Measurements from ENCODE around the gene GABRP. TPM values are rescaled to one million over a fixed set of nuclear protein-coding genes. Genes with fewer than 3 reads are reported as not detected.

GABRP gene
- polyA plus RNA-seq, 3 donors = not detected

DNA sequence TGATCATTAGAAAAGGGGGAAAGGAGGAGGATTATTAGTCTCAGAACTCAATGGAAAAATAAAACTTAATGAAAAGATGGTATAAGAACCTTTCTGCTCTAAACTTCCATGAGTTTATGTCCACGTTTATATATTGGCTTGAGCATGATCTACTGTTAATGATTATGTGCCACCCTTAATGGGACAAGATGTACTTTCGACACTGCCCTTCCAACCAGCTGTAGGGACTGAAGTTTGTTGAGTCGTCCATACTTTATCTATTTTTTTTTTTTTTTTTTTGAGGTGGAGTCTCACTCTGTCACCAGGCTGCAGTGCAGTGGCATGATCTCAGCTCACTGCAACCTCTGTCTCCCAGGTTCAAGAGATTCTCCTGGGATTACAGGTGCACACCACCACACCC lies 25.0 kb upstream of the GABRP start:
- TF ChIP-seq, protein P1, sequence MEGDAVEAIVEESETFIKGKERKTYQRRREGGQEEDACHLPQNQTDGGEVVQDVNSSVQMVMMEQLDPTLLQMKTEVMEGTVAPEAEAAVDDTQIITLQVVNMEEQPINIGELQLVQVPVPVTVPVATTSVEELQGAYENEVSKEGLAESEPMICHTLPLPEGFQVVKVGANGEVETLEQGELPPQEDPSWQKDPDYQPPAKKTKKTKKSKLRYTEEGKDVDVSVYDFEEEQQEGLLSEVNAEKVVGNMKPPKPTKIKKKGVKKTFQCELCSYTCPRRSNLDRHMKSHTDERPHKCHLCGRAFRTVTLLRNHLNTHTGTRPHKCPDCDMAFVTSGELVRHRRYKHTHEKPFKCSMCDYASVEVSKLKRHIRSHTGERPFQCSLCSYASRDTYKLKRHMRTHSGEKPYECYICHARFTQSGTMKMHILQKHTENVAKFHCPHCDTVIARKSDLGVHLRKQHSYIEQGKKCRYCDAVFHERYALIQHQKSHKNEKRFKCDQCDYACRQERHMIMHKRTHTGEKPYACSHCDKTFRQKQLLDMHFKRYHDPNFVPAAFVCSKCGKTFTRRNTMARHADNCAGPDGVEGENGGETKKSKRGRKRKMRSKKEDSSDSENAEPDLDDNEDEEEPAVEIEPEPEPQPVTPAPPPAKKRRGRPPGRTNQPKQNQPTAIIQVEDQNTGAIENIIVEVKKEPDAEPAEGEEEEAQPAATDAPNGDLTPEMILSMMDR (IDR thresholded peaks at IDR 0.05) = no peak
- no peak overlapping the region for H3K4me3 ChIP-seq (replicated peaks in 1 of 3; ENCODE audit: low read depth in 2 of 3, low read length in 3 of 3)
- Mint-ChIP-seq H3K9me3 (peaks cover 0 to 4% (median 0%) of the 10 kb centered on the region in 7 donors), H3K4me1 (peaks cover 3% of the 10 kb centered on the region), H3K27me3 (ENCODE audit: low read depth in 3 of 3) (peaks cover 5 to 13% (median 6%) of the 10 kb centered on the region in 3 donors), H3K4me3 (no peak overlapping the region), H3K27ac (no peak overlapping the region), H3K36me3 (no peaks in the 10 kb centered on the region)
- H3K9ac ChIP-seq (ENCODE audit: insufficient read depth, low read length, poor library complexity, severe bottlenecking) = no peak overlapping the region
- H3K27ac ChIP-seq (ENCODE audit: low read depth in 1 of 2, low read length in 2 of 2) = no peak overlapping the region
- H3K79me2 ChIP-seq (ENCODE audit: insufficient read depth, low read length) = no peaks in the 10 kb centered on the region
- no peak overlapping the region for H3K4me2 ChIP-seq (replicated peaks; ENCODE audit: extremely low read depth, low read length, poor library complexity, severe bottlenecking)
- H3K9me3 ChIP-seq (replicated peaks in 1 of 2; ENCODE audit: control insufficient read depth in 1 of 2, insufficient read depth in 1 of 2, low read length in 2 of 2) = no peaks in the 10 kb centered on the region
- no peaks in the 10 kb centered on the region for H4K20me1 ChIP-seq (ENCODE audit: insufficient read depth, low read length)
- H2AFZ ChIP-seq (ENCODE audit: insufficient read depth, low read depth, low read length, poor library complexity, severe bottlenecking) = no peak overlapping the region
- H3K4me1 ChIP-seq (ENCODE audit: control insufficient read depth in 1 of 2, insufficient read depth in 2 of 2, low read length in 2 of 2) = no peaks in the 10 kb centered on the region
- WGBS (ENCODE audit: insufficient coverage) = no CpG with 5 or more reads among the region's 3 CpGs
- no peak for DNase-seq
- no peaks in the 10 kb centered on the region for H3K36me3 ChIP-seq (replicated peaks in 1 of 2; ENCODE audit: control insufficient read depth in 1 of 2, insufficient read depth in 2 of 2, low read length in 2 of 2)
- H3K27me3 ChIP-seq (ENCODE audit: control insufficient read depth in 2 of 2, insufficient read depth in 2 of 2, low read length in 2 of 2) = no peaks in the 10 kb centered on the region
- intact Hi-C loops (cut with micrococcal nuclease) = no loop called here

DNA sequence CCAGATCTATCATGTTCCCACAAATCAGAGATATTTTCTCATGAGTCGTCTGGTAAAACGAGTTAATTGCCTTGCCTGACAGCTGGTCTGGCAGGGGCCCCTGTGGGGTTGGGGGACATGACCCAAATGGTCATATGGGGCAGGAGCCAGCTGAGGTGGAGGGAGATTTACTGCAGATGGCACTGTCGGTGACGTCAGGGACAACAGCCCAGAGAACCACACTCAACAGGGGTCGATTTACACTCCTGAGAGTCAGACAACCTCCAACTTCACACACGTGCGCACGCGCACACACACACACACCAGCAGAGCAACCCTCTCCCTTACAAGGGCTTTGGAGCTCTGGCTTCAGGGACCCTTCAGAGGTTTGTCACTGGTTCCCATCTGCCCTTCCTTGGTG lies 23.4 kb upstream of the GABRP start:
- no peak overlapping the region for H3K4me3 Mint-ChIP-seq
- H3K9me3 Mint-ChIP-seq = peaks cover 0 to 4% (median 0%) of the 10 kb centered on the region in 7 donors
- peaks cover 5 to 8% (median 6%) of the 10 kb centered on the region in 3 donors for H3K27me3 Mint-ChIP-seq (ENCODE audit: low read depth in 3 of 3)
- H3K4me3 ChIP-seq (replicated peaks in 1 of 3; ENCODE audit: low read depth in 2 of 3, low read length in 3 of 3) = no peak overlapping the region
- no peak overlapping the region for H3K27ac ChIP-seq (ENCODE audit: low read depth in 1 of 2, low read length in 2 of 2)
- TF ChIP-seq, protein P1 (IDR thresholded peaks at IDR 0.05) = no peak
- H3K36me3 Mint-ChIP-seq = no peaks in the 10 kb centered on the region
- no peak for DNase-seq
- H3K9ac ChIP-seq (ENCODE audit: insufficient read depth, low read length, poor library complexity, severe bottlenecking) = no peak overlapping the region
- H3K4me1 Mint-ChIP-seq = peaks cover 3% of the 10 kb centered on the region
- no peaks in the 10 kb centered on the region for H3K79me2 ChIP-seq (ENCODE audit: insufficient read depth, low read length)
- H3K36me3 ChIP-seq (replicated peaks in 1 of 2; ENCODE audit: control insufficient read depth in 1 of 2, insufficient read depth in 2 of 2, low read length in 2 of 2) = no peaks in the 10 kb centered on the region
- H3K27me3 ChIP-seq (ENCODE audit: control insufficient read depth in 2 of 2, insufficient read depth in 2 of 2, low read length in 2 of 2) = no peaks in the 10 kb centered on the region
- intact Hi-C loops (cut with micrococcal nuclease) = no loop called here
- no peak overlapping the region for H3K4me2 ChIP-seq (replicated peaks; ENCODE audit: extremely low read depth, low read length, poor library complexity, severe bottlenecking)
- H3K9me3 ChIP-seq (replicated peaks in 1 of 2; ENCODE audit: control insufficient read depth in 1 of 2, insufficient read depth in 1 of 2, low read length in 2 of 2) = no peaks in the 10 kb centered on the region
- H4K20me1 ChIP-seq (ENCODE audit: insufficient read depth, low read length) = no peaks in the 10 kb centered on the region
- H3K4me1 ChIP-seq (ENCODE audit: control insufficient read depth in 1 of 2, insufficient read depth in 2 of 2, low read length in 2 of 2) = no peaks in the 10 kb centered on the region
- WGBS (ENCODE audit: insufficient coverage) = 96% methylated on average over 5 of the region's 9 CpGs
- H3K27ac Mint-ChIP-seq = no peak overlapping the region
- H2AFZ ChIP-seq (ENCODE audit: insufficient read depth, low read depth, low read length, poor library complexity, severe bottlenecking) = no peak overlapping the region

Data from CD14-positive monocyte (primary cell).